HG02884 (cell line): ENCODE results near the gene SNAP25.

ENCODE experiments used
- ATAC-seq: cut with Tn5 transposase; IDR thresholded peaks from one replicate; pipeline ENCODE4 v1.9.1; 2021; ENCODE audit warnings: mild to moderate bottlenecking, moderate library complexity; ENCODE audit not compliant: unreplicated experiment

The SNAP25 gene

DNA sequence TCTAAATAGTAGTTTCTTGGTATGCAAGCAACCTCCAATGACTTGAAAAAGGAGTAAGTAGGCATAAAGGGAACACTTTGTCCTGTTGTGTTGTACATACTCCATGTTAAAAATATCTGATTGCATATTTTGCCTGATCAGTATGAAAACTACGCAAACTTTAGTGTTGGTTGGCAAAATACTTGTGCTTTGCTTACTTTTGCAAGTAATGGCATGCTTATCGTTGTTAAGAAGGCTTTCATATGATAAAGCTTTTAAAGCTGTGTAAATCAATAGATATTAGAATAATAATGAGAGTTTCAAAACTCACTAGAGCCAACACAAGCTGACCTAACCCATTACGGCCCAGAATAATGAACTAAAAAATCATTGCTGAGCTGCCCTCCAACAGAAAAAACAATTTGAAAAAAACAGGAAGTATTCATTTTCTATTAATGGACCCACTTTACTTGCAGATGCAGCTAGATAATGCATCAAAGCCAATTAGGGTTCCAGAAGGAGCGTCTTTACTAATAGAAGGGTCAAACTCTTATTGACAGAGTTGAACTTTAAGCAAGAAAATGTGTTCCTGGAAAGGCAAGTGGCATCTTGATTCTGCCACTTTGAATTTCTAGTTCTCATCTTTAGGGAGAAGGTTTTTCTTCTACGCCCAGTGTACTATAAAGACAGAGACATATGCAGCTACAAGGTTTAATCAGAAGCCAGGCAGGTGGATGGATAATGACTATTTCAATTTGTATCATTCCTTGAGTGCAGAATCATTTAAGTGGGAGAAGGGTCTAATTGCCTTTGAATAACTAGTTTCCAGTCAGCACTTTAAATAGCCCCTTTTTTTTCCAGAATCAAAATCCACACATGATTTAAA, 82.2 kb downstream of the SNAP25 start:
- no peak for ATAC-seq

- ATAC-seq = no peak
These were observed 85.2 kb downstream of the SNAP25 start for GRCh38 chr20:10303852-10304251.

GRCh38 chr20:10304471-10305046, 85.9 kb downstream of the SNAP25 start:
- ATAC-seq = no peak

- no peak for ATAC-seq
These were observed 88.1 kb downstream of the SNAP25 start for GRCh38 chr20:10306440-10307358.

DNA sequence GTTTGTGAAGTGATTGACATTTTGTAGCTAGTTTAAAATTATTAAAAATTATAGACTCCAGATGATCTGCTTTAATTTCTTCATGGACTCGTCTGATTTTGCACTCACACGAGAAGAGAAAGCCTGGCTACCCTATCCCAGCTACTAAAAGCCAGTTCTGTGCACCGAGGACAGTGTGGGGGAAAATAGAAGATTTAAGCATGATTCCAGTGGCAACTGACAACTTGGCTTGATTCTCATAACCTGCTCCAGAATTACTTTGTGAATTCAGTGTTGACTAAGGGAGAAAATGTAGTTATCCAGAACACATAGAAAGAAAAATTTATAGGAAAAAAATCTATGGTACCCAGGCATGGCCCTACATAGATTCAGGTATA, 88.7 kb downstream of the SNAP25 start:
- ATAC-seq = no peak

- ATAC-seq = no peak
These were observed 90.0 kb downstream of the SNAP25 start for GRCh38 chr20:10308652-10309051.

DNA sequence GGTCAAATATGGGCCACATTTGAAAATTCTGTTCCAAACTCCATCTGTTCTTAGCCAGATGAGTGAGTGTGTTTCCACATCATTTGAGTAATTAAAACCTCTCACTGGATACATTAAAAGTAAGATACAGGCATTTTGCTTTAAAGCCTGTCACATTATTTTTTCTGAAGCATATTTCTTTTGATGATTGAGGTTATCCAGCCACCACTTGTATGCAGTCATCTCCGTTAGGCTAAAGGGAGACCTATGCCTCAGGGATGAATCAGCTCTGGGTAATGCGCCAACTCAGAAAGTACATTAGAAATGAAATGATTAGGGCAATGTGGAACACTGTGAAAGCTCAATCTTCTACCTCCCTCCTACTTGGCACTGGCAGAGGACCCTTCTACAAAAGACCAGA, 90.7 kb downstream of the SNAP25 start:
- ATAC-seq = no peak

- no peak for ATAC-seq
These were observed 93.5 kb downstream of the SNAP25 start for GRCh38 chr20:10312111-10312510.

DNA sequence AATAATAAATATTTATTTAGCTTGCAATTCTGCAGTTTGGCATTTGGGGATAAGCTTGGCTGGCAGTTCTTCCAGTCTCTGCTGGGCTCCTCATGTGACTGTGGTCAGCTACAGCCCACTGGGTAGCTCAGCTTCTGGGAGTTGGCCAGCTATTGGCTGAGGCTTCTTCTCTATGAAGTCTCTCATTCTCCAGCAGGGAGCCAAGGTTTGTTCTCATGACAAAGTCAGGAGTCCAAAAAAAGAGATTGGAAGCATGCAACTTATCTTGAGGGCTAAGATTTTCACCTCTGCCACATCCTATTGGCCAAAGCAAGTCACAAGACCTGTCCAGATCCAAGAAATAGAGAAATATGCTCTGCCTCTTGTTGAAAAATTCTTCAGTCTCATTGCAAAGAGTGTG, 94.6 kb downstream of the SNAP25 start:
- no peak for ATAC-seq

DNA sequence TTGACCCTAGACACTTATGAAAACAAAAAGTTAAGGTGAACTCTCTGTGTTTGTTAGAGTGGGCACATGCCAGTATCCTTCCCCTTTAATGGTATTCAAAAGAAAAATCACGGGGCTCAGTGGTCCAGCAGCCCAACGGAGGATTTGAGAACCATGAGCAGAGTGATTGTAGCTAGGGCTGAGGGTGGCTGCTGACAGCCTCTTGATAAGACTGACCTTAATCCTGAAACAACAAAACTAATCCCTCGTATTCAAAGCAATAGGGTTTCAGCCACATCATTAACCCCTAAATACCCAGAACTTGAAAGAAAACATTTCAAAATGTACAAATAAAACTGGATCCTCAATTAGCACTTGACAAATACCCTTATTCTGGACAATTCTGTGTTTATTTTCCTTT, 95.1 kb downstream of the SNAP25 start:
- ATAC-seq = no peak

DNA sequence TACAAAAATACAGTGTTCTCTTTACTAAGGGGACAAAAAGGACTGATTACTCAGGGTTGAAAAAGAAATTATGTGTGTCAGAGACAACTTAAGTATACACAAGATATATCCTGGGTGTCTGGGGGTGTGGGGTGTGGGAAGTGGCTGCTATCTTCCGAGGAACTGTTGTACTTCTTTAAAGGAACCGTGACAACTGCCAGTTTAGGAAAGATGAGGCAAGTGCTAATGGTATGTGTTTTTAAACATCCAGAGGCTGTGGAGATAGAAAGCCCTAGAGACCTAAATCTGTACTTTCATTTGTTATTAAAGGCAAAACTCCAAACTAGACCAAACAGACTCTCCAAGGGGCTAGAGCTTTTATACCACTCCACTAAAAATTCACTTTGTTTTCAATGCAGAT, 95.6 kb downstream of the SNAP25 start:
- no peak for ATAC-seq

DNA sequence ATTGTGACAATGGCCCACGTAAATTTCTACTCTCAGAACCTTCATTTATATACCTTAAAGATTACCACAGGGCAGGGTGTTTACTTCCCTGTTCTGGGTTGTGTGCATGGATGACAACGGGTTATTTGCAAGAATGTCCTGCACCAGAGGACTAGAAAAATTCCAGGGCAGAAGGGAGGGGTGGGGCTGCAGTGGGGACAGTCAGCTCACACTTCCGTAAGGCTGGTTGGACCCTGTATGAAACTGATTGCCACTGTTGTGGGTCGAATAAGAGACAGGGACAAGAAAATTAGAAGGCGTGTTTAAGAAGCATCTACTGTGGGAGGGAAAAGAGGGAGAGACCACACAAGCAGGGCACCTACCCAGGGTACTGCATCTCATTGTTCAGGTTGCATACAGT, 96.5 kb downstream of the SNAP25 start:
- no peak for ATAC-seq

DNA sequence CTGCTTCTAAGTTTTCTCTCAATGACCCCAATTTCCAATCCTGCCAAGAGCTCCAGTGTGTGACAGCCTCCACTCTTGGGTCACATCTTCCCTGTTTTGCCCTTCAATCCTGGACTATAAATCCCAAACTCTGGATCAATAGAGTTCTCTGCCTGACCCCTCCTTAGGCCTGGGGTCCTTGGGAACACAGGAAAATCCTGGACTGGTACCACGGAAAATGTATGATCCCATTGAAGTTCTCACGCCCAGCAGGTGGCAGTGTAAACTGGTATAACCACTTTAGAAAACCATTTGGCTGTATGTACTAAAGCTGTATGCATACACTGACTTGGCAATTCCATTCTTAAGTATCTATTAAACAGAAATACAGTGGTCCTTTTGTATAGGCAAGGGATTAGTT, 98.0 kb downstream of the SNAP25 start:
- ATAC-seq = no peak

GRCh38 chr20:10318291-10319024, 99.8 kb downstream of the SNAP25 start:
- ATAC-seq = no peak

DNA sequence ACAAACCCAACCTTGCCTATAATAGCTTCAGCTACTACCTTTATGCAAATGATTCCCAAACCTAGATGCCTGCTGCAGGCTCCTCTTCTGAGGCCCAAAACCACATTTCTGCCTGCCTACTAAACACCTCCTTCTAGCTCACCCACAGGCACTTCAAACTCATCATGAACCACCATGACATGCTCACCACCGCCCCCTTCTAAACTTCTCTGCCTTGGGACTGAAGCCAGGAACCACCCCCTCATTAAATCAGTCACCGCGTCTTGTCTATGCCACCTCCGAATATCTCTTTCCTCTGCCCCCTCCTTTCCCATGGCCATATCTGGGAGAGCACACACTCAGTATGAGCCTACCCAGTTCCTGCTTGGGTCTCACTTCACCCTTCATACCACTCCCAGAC, 101.2 kb downstream of the SNAP25 start:
- ATAC-seq = no peak

GRCh38 chr20:10321138-10321717, 102.6 kb downstream of the SNAP25 start:
- no peak for ATAC-seq

DNA sequence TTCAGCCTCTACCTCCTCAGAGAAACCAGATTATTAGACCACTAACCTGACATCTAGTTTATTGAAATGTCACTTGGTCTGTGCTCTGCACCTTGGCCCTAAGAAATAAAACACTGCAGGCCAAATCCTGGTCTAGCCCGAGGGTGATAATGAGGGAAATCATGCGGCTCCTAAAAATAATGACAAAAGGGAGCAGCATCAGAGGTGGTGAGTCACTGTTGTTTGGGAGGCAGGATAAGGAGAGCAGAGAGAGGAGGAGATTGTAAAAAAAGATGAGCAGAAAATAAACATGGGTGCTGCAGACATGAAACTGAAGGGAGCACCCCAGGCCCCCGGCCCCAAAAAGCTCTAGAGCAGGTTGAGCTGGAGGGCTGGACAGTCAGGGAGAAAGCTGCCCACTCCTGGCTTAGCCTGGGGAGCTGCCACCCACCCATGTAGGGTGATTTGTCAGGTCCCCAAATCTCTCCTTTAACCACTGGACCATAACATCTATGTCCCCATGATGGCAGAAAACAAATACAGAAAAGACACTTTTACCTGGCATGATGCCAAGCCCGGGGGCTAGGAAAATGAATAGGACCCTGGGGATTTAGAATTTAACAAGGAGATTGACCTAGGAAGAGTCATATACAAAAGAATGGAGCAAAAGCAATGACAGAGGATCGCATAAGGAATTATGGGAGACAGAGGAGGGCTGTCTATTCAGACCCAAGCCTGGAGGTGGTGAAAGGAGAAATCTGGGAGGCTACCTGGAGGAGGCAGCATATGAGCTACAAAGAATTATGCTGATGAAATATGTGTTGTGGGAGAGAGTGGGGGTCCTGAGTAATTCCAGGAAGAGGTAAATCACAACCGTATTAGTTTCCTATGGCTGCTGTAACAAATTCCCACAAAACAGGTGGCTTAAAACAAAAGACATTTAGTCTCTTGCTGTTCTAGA, 103.7 kb downstream of the SNAP25 start:
- no peak for ATAC-seq

DNA sequence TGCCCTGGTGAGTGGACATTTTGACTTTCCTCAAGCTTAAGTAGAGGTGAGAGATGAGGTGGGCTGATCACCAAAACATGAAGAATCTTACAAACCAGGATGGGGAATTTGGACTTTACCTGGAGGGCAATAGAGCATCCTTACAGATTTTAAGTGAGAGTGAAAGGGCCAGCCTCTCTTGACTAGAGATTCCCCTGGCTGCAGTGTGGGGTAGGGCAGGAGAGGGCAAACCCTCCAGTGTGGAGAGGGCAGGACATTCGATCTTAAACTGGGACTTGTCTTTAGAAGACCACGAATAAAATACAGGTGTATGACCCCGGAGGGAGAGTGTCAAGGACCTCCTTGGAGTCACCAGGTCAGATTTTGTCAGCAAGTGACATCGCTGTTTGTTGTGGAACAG, 105.1 kb downstream of the SNAP25 start:
- no peak for ATAC-seq

DNA sequence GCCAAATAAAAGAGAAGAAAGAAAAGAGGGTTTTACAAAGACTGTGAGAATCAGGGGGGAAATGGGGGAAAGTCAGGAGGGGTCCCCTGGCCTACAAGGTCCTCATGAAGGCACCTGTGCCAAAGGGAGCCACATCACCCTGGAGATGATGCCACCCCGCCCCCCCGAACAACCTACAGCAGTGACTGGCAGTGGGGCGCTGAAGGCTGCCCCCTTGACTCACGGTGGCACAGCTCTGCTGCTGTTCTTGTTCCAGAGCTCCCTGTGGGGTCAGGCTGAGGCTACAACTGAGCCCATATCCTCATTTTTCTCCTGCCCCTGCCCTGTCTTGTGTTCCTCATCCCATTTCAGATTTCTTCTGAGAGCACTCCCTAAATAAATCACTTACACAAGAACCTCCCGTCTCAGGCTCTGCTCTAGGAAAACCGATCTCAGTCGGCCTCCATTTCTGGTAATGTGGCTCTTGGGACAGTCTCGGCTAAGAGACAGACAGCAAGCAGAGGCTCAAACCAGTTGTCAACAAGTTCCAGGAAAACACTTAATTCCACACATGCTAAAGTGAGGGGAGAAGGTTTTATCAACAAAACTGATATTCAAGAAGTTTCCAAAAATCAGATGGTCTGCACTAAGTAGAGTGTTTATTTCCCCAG, 105.7 kb downstream of the SNAP25 start:
- no peak for ATAC-seq
